Measurements from ENCODE around the gene ZNF266.

ZNF266 gene

GRCh38 chr19:9435279-9436268 is at the start of gene ZNF266:
Gene ZNF266 (minus strand): TSS chr19:9435573. CDS start chr19:9420089, 15,484 bp downstream.
- ATAC-seq, result peak; percentile 98
- no peak for TF ChIP-seq ISL1 (CRISPR knock-in tag; IDR thresholded peaks at IDR 0.05)
- TF ChIP-seq ZFP3 (CRISPR knock-in tag; IDR thresholded peaks at IDR 0.05), result 0 out of 2 replicates have a peak, but pooled peaks have one; percentile 47
- TF ChIP-seq ZC3H10 (CRISPR knock-in tag; IDR thresholded peaks at IDR 0.05), result no peak
- no peak for TF ChIP-seq ARNTL (CRISPR knock-in tag; IDR thresholded peaks at IDR 0.05; ENCODE audit: borderline replicate concordance, low read depth)
- TF ChIP-seq TCF4 (CRISPR knock-in tag; IDR thresholded peaks at IDR 0.05; ENCODE audit: borderline replicate concordance), result no peak
- 0 out of 2 replicates have a peak, but pooled peaks have one; percentile 20 for TF ChIP-seq ZNF70 (CRISPR knock-in tag; IDR thresholded peaks at IDR 0.05)
- TF ChIP-seq ZFP30 (CRISPR knock-in tag; IDR thresholded peaks at IDR 0.05), result no peak
- TF ChIP-seq CSRNP3 (CRISPR knock-in tag; IDR thresholded peaks at IDR 0.05), result no peak

GRCh38 chr19:9485140-9485539 is 49.8 kb upstream of the ZNF266 start:
- TF ChIP-seq TCF4 (CRISPR knock-in tag; IDR thresholded peaks at IDR 0.05; ENCODE audit: borderline replicate concordance) (no peak), GLIS3 (CRISPR knock-in tag; IDR thresholded peaks at IDR 0.05) (no peak), TSHZ2 (CRISPR knock-in tag; IDR thresholded peaks at IDR 0.05) (no peak)
- ATAC-seq, result no peak

- no peak for ATAC-seq
- TF ChIP-seq TOX (CRISPR knock-in tag; IDR thresholded peaks at IDR 0.05; ENCODE audit: borderline replicate concordance) (no peak), BACH2 (CRISPR knock-in tag; IDR thresholded peaks at IDR 0.05; ENCODE audit: borderline replicate concordance) (no peak), ESRRG (CRISPR knock-in tag; IDR thresholded peaks at IDR 0.05) (no peak), ZFP30 (CRISPR knock-in tag; IDR thresholded peaks at IDR 0.05) (no peak), ZFP3 (CRISPR knock-in tag; IDR thresholded peaks at IDR 0.05) (no peak)
These were observed 39.6 kb upstream of the ZNF266 start for GRCh38 chr19:9474975-9475374.

GRCh38 chr19:9467161-9467560 is 31.8 kb upstream of the ZNF266 start:
- ATAC-seq, result no peak

More at GRCh38 chr19:9467161-9467560, 31.8 kb upstream of the ZNF266 start:
- no peak for TF ChIP-seq GLIS3 (CRISPR knock-in tag; IDR thresholded peaks at IDR 0.05)
- TF ChIP-seq TSHZ2 (CRISPR knock-in tag; IDR thresholded peaks at IDR 0.05), result no peak
- TF ChIP-seq ZNF8 (CRISPR knock-in tag; IDR thresholded peaks at IDR 0.05), result no peak
- TF ChIP-seq BACH2 (CRISPR knock-in tag; IDR thresholded peaks at IDR 0.05; ENCODE audit: borderline replicate concordance), result no peak
- TF ChIP-seq PATZ1 (CRISPR knock-in tag; IDR thresholded peaks at IDR 0.05; ENCODE audit: borderline replicate concordance), result no peak
- TF ChIP-seq POU6F1 (CRISPR knock-in tag; IDR thresholded peaks at IDR 0.05; ENCODE audit: borderline replicate concordance, low read depth), result no peak
- no peak for TF ChIP-seq ARNTL (CRISPR knock-in tag; IDR thresholded peaks at IDR 0.05; ENCODE audit: borderline replicate concordance, low read depth)
